ENCODE data around the gene PARP12. TPM values are rescaled to one million over a fixed set of nuclear protein-coding genes. Genes with fewer than 3 reads are reported as not detected.

The PARP12 gene
- total RNA-seq, 3 donors from 2014 or later (not counting 1 experiment from before 2014, with no cell fraction given), result 116 to 151 (median 130) TPM

DNA sequence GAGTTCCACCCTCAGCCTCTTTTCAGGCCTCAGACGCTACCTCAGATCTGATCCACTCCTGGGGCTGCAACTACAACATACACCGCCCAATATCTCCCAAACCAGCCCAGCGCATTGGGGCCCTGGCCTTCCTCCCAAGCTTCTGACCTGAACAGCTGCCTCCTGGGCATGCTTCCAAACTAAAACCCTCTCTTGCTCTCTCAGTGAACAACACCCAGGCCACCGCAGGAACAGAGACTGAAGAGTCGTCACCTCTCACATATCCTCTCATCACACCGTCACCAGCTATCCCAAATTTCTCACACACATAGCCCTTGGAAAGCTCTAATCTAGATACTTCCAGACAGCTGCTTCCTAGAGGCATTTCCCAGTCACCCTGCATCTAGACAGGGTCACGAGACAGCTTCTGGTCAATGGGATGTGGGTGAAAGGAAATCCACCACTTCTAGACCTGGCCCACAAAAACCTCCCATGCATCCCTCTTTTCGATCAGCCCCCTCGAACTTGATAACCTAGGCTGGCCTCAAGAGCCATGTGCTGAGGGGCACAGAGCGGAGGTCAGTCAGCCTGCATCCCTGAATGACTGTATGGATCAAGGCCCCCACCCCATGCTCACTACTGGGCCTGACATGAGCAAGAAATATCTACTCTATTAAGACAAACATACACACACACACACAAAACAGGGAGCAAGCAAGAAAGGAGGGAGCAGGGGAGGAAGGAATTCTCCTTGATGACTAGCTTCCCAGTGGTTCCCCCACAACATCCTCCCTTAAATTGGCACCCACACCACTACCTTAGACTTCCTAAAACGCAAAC lies 1.8 kb downstream of the PARP12 start:
- Histone ChIP-seq H3K4me1 (ENCODE audit: control insufficient read depth, insufficient read depth, low read length) (peaks cover 36% of the 10 kb centered on the region), H3K27me3 (ENCODE audit: control insufficient read depth, insufficient read depth, low read length) (no peaks in the 10 kb centered on the region), H3K36me3 (ENCODE audit: control insufficient read depth, insufficient read depth, low read length) (peaks cover 10% of the 10 kb centered on the region), H3K4me3 (ENCODE audit: low read length) (no peak overlapping the region), H3K27ac (ENCODE audit: low read length) (peak overlapping the region; percentile 74), H3K9me3 (ENCODE audit: control insufficient read depth, insufficient read depth, low read length) (no peaks in the 10 kb centered on the region)
- WGBS (ENCODE audit: insufficient coverage), result 73% methylated on average over 11 of the region's 11 CpGs
- peaks cover under 1% of the 10 kb centered on the region for H3K36me3 Mint-ChIP-seq
- H3K4me1 Mint-ChIP-seq, result peaks cover 32 to 52% of the 10 kb centered on the region in 2 donors
- H3K4me3 Mint-ChIP-seq, result peak overlapping the region; percentile 86
- peaks cover 0 to 3% of the 10 kb centered on the region in 2 donors for H3K9me3 Mint-ChIP-seq
- TF ChIP-seq, protein P1, sequence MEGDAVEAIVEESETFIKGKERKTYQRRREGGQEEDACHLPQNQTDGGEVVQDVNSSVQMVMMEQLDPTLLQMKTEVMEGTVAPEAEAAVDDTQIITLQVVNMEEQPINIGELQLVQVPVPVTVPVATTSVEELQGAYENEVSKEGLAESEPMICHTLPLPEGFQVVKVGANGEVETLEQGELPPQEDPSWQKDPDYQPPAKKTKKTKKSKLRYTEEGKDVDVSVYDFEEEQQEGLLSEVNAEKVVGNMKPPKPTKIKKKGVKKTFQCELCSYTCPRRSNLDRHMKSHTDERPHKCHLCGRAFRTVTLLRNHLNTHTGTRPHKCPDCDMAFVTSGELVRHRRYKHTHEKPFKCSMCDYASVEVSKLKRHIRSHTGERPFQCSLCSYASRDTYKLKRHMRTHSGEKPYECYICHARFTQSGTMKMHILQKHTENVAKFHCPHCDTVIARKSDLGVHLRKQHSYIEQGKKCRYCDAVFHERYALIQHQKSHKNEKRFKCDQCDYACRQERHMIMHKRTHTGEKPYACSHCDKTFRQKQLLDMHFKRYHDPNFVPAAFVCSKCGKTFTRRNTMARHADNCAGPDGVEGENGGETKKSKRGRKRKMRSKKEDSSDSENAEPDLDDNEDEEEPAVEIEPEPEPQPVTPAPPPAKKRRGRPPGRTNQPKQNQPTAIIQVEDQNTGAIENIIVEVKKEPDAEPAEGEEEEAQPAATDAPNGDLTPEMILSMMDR (IDR thresholded peaks at IDR 0.05), result no peak
- DNase-seq, result no peak
- no peak for ATAC-seq
- H3K27me3 Mint-ChIP-seq (ENCODE audit: low read depth in 2 of 2), result no peaks in the 10 kb centered on the region
- H3K27ac Mint-ChIP-seq, result peak overlapping the region; percentile 78 to 80
- intact Hi-C loops (cut with micrococcal nuclease), result no loop called here

DNA sequence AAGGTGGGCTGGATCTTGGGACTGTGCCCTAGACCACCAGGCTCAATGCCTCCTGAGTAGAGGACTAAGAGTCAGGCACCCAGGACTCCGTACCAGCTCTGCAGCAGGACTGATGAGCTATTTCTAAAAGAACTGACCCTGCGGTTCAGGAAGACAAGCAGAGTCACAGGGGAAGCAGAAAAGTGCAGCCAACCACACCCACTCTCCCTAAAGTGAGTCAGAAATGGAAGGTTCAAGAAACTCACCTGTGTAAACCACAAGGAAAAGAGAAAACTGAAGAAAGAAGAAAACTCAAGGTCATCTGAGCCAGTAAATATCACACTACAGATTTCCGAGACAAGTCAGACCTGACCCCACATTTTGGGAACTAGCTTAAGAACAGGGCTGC lies 2.5 kb downstream of the PARP12 start:
- no peak overlapping the region for H3K4me3 ChIP-seq (ENCODE audit: low read length)
- H3K4me1 Mint-ChIP-seq, result peaks cover 37 to 52% of the 10 kb centered on the region in 2 donors
- 73% methylated on average over 3 of the region's 3 CpGs for WGBS (ENCODE audit: insufficient coverage)
- no peak overlapping the region for H3K27ac ChIP-seq (ENCODE audit: low read length)
- no peaks in the 10 kb centered on the region for H3K36me3 Mint-ChIP-seq
- no peaks in the 10 kb centered on the region for H3K9me3 ChIP-seq (ENCODE audit: control insufficient read depth, insufficient read depth, low read length)
- peak overlapping the region; percentile 78 to 80 for H3K27ac Mint-ChIP-seq
- no peaks in the 10 kb centered on the region for H3K27me3 ChIP-seq (ENCODE audit: control insufficient read depth, insufficient read depth, low read length)
- ATAC-seq (no peak), DNase-seq (no peak)
- peaks cover 36% of the 10 kb centered on the region for H3K4me1 ChIP-seq (ENCODE audit: control insufficient read depth, insufficient read depth, low read length)
- no peaks in the 10 kb centered on the region for H3K27me3 Mint-ChIP-seq (ENCODE audit: low read depth in 2 of 2)
- TF ChIP-seq, protein P1 (IDR thresholded peaks at IDR 0.05), result no peak
- peak overlapping the region; percentile 86 for H3K4me3 Mint-ChIP-seq
- intact Hi-C loops (cut with micrococcal nuclease), result no loop called here
- peaks cover 12% of the 10 kb centered on the region for H3K36me3 ChIP-seq (ENCODE audit: control insufficient read depth, insufficient read depth, low read length)
- no peaks in the 10 kb centered on the region for H3K9me3 Mint-ChIP-seq

DNA sequence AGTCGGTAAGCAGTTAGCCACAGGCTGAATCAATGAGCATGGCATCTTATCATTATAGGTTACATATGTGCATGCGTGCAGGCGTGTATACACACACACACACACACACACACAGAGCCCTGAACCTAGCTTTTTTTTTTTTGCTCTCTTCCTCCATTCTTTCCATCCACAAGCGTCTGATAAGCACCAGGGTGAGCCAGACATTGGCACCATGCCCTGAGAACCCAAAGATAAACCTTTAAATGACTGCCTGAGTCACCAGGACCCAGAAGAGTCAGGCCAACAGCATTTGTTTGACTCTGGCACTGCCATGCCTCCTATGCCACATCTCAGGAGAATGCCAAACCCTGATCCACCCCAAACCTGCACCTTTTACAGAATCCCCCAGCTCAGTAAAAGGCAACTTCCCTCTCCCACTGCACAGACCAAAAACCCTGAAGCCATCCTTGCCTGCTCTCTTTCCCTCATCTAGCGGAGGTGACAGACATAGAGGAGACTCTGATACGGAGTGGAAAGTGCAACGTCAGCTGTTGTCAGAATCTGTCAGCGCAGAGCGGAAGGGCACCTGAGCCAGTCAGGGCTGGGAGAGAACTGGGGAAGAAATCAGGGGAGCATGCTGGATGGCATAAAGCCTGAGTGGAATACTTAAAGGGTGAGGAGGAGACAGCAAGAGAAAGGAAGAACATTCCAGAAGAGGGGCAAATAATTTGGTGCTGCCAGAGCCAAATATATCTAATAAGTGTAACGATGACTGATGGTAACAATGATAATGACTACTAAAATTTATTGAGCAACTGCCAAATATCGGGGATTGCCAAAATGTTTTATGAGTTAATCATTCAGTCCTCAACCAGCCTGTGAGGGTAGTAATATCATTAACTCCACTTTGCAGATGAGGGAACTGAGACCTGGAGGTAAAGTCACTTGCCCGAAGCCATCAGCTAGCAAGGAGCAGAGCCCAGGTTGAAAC lies 3.2 kb downstream of the PARP12 start:
- Histone ChIP-seq H3K4me3 (ENCODE audit: low read length) (no peak overlapping the region), H3K27me3 (ENCODE audit: control insufficient read depth, insufficient read depth, low read length) (no peaks in the 10 kb centered on the region), H3K36me3 (ENCODE audit: control insufficient read depth, insufficient read depth, low read length) (peaks cover 16% of the 10 kb centered on the region), H3K4me1 (ENCODE audit: control insufficient read depth, insufficient read depth, low read length) (peaks cover 39% of the 10 kb centered on the region), H3K27ac (ENCODE audit: low read length) (no peak overlapping the region), H3K9me3 (ENCODE audit: control insufficient read depth, insufficient read depth, low read length) (no peaks in the 10 kb centered on the region)
- 88% methylated on average over 12 of the region's 12 CpGs for WGBS (ENCODE audit: insufficient coverage)
- peaks cover 43 to 58% of the 10 kb centered on the region in 2 donors for H3K4me1 Mint-ChIP-seq
- no peaks in the 10 kb centered on the region for H3K36me3 Mint-ChIP-seq
- H3K27ac Mint-ChIP-seq, result peak overlapping the region; percentile 78 to 80
- no peaks in the 10 kb centered on the region for H3K27me3 Mint-ChIP-seq (ENCODE audit: low read depth in 2 of 2)
- H3K9me3 Mint-ChIP-seq, result no peaks in the 10 kb centered on the region
- peak in 1 of 2 donors; percentile 43 for DNase-seq
- intact Hi-C loops (cut with micrococcal nuclease), result no loop called here
- no peak for ATAC-seq
- TF ChIP-seq, protein P1 (IDR thresholded peaks at IDR 0.05), result no peak
- peak overlapping the region; percentile 86 for H3K4me3 Mint-ChIP-seq

All from natural killer cell (primary cell).